Sigmoid colon (tissue), 7 donors: ENCODE results near the gene GFOD2. TPM values are rescaled to one million over a fixed set of nuclear protein-coding genes. Genes with fewer than 3 reads are reported as not detected.

Experiments used
- DNase-seq: peaks from one replicate; pipeline ENCODE4 v3.0.0-alpha.2; 2019
- H3K27ac ChIP-seq, 4 donors: fragments of 200-600 bp; sonication (generic); one replicate each; pipeline ENCODE4 v1.5.1; 2016 to 2019; ENCODE audit warnings: mild to moderate bottlenecking in 1 of 4
- H3K27me3 ChIP-seq, 3 donors: fragments of 200-600 bp; sonication (generic); one replicate each; pipeline ENCODE4 v1.5.1; 2019; ENCODE audit warnings: mild to moderate bottlenecking in 1 of 3
- H3K36me3 ChIP-seq, 4 donors: fragments of 200-600 bp; sonication (generic); one replicate each; pipeline ENCODE4 v1.5.1; 2016 to 2019
- H3K4me1 ChIP-seq, 4 donors: fragments of 200-600 bp; sonication (generic); one replicate each; pipeline ENCODE4 v1.5.1; 2017 to 2019
- H3K4me3 ChIP-seq, 4 donors: fragments of 200-600 bp; sonication (generic); one replicate each; pipeline ENCODE4 v1.5.1; 2017 to 2019; ENCODE audit warnings: mild to moderate bottlenecking in 2 of 4, moderate library complexity in 1 of 4
- H3K9me3 ChIP-seq, 4 donors: fragments of 200-600 bp in 3 of 4; sonication (generic) in 3 of 4; one replicate each; pipeline versions ENCODE4 v1.5.1 to v1.6.1; 2013 to 2019
- CTCF ChIP-seq, 4 experiments: fragments of 450-650 bp in 3 of 4; fragments of 200-600 bp in 1 of 4; IDR thresholded peaks; one replicate each; pipeline ENCODE4 v1.5.1; 2016 to 2019; ENCODE audit warnings: antibody characterized with exemption in 4 of 4, mild to moderate bottlenecking in 3 of 4, moderate library complexity in 2 of 4
- EP300 ChIP-seq, 4 donors: sonication (generic); formaldehyde crosslinking; IDR thresholded peaks; one replicate each; pipeline ENCODE4 v1.6.1; 2017; ENCODE audit warnings: antibody characterized with exemption in 4 of 4
- POLR2A ChIP-seq, 2 donors: fragments of 450-650 bp; IDR thresholded peaks; one replicate each; pipeline ENCODE4 v1.6.1; 2016; ENCODE audit warnings: antibody characterized with exemption in 2 of 2, mild to moderate bottlenecking in 2 of 2, moderate library complexity in 2 of 2
- POLR2AphosphoS5 ChIP-seq, 4 donors: sonication (generic); formaldehyde crosslinking; IDR thresholded peaks; one replicate each; pipeline ENCODE4 v1.6.1; 2017; ENCODE audit warnings: antibody characterized with exemption in 4 of 4
- WGBS, 2 donors: extraction: QIAGEN DNeasy Blood & Tissue Kit; methylation state at CpG; one replicate each; pipeline ENCODE4 v1.1.7; 2013; 5-methylcytosine and 5-hydroxymethylcytosine counted together
- intact Hi-C: fragments of 100-400 bp; cut with DNase I; formaldehyde crosslinking; loops from one replicate; pipeline ENCODE4 v1.15.1; 2023
- polyA plus RNA-seq, 3 donors: library from polyadenylated mRNA; stranded (reverse); fragments of 200-250 nt; gene quantifications; one replicate each; pipeline ENCODE4 v1.2.3, GENCODE V29; 2013
- total RNA-seq, 4 donors: library from RNA; depleted of rRNA; stranded (reverse); fragments of >200 nt; gene quantifications; one replicate each; pipeline ENCODE4 v1.1.0, GENCODE V29; 2016
- donor health status: healthy with polysubstance abuse.
- donor health status: Bipolar disorder and iron deficiency.
- donor health status: healthy.

Gene GFOD2
- total and polyA plus RNA-seq, 7 donors: 8.1 to 19.5 (median 13.8) TPM

- intact Hi-C loops: no loop called here
- WGBS, 2 donors: 95 to 96% methylated on average over 5 of the region's 5 CpGs
- DNase-seq: no peak
- TF ChIP-seq POLR2AphosphoS5 (IDR thresholded peaks at IDR 0.05) (no peak), POLR2A (IDR thresholded peaks at IDR 0.05) (no peak), CTCF (IDR thresholded peaks at IDR 0.05) (no peak), EP300 (IDR thresholded peaks at IDR 0.05) (no peak)
- Histone ChIP-seq H3K27ac (no peak overlapping the region), H3K9me3 (no peaks in the 10 kb centered on the region), H3K36me3 (peaks cover 0 to 9% (median 0%) of the 10 kb centered on the region in 4 donors), H3K4me1 (no peaks in the 10 kb centered on the region), H3K27me3 (no peaks in the 10 kb centered on the region), H3K4me3 (no peak overlapping the region)
Measured at GRCh38 chr16:67763066-67763465, 44.0 kb upstream of the GFOD2 start.

GRCh38 chr16:67762385-67762784 is 43.3 kb upstream of the GFOD2 start:
- Histone ChIP-seq H3K4me3 (no peak overlapping the region), H3K9me3 (no peaks in the 10 kb centered on the region), H3K27me3 (no peaks in the 10 kb centered on the region), H3K4me1 (no peaks in the 10 kb centered on the region), H3K36me3 (peaks cover 0 to 9% (median 0%) of the 10 kb centered on the region in 4 donors), H3K27ac (no peak overlapping the region)
- intact Hi-C loops: no loop called here
- no peak for DNase-seq
- TF ChIP-seq EP300 (IDR thresholded peaks at IDR 0.05): no peak
- TF ChIP-seq POLR2A (IDR thresholded peaks at IDR 0.05): no peak
- WGBS, 2 donors: 96 to 97% methylated on average over 2 of the region's 2 CpGs

- TF ChIP-seq CTCF (IDR thresholded peaks at IDR 0.05): no peak
- TF ChIP-seq POLR2A (IDR thresholded peaks at IDR 0.05): no peak
- TF ChIP-seq POLR2AphosphoS5 (IDR thresholded peaks at IDR 0.05): no peak
- no peak for TF ChIP-seq EP300 (IDR thresholded peaks at IDR 0.05)
- H3K27ac ChIP-seq: no peak overlapping the region
- H3K27me3 ChIP-seq: no peaks in the 10 kb centered on the region
- WGBS, 2 donors: 96 to 100% methylated on average over 1 of the region's 1 CpG
- no peaks in the 10 kb centered on the region for H3K9me3 ChIP-seq
- no peak overlapping the region for H3K4me3 ChIP-seq
- no peak for DNase-seq
- intact Hi-C loops: no loop called here
- H3K36me3 ChIP-seq: peaks cover 0 to 8% (median 0%) of the 10 kb centered on the region in 4 donors
- no peaks in the 10 kb centered on the region for H3K4me1 ChIP-seq
Measured at GRCh38 chr16:67761924-67762323, 42.8 kb upstream of the GFOD2 start.

- Histone ChIP-seq H3K27ac (no peak overlapping the region), H3K27me3 (no peaks in the 10 kb centered on the region), H3K4me1 (no peaks in the 10 kb centered on the region), H3K9me3 (no peaks in the 10 kb centered on the region), H3K4me3 (no peak overlapping the region), H3K36me3 (no peaks in the 10 kb centered on the region)
- 18 to 70% methylated on average over 4 of the region's 4 CpGs for WGBS, 2 donors
- intact Hi-C loops: no loop called here
- DNase-seq: no peak
- TF ChIP-seq EP300 (IDR thresholded peaks at IDR 0.05): no peak
- TF ChIP-seq POLR2A (IDR thresholded peaks at IDR 0.05): no peak
- no peak for TF ChIP-seq CTCF (IDR thresholded peaks at IDR 0.05)
- TF ChIP-seq POLR2AphosphoS5 (IDR thresholded peaks at IDR 0.05): no peak
Measured at GRCh38 chr16:67760956-67761230, 41.8 kb upstream of the GFOD2 start.

GRCh38 chr16:67760206-67760955 is 41.3 kb upstream of the GFOD2 start:
- 41 to 62% methylated on average over 8 of the region's 8 CpGs for WGBS, 2 donors
- intact Hi-C loops: no loop called here
- H3K4me1 ChIP-seq: no peaks in the 10 kb centered on the region
- no peak for DNase-seq
- H3K27ac ChIP-seq: no peak overlapping the region
- no peak overlapping the region for H3K4me3 ChIP-seq
- no peaks in the 10 kb centered on the region for H3K27me3 ChIP-seq
- no peaks in the 10 kb centered on the region for H3K9me3 ChIP-seq
- no peak for TF ChIP-seq POLR2AphosphoS5 (IDR thresholded peaks at IDR 0.05)
- TF ChIP-seq POLR2A (IDR thresholded peaks at IDR 0.05): no peak
- TF ChIP-seq EP300 (IDR thresholded peaks at IDR 0.05): no peak
- no peak for TF ChIP-seq CTCF (IDR thresholded peaks at IDR 0.05)
- no peaks in the 10 kb centered on the region for H3K36me3 ChIP-seq
